Transverse colon (tissue), 4 donors: ENCODE results near the gene DOCK1. TPM values are rescaled to one million over a fixed set of nuclear protein-coding genes. Genes with fewer than 3 reads are reported as not detected.

ENCODE experiments used
- DNase-seq: peaks from one replicate; pipeline ENCODE4 v3.0.0-alpha.2; 2019
- H3K27ac ChIP-seq, 4 donors: fragments of 200-600 bp; sonication (generic); 2 replicates each; pipeline ENCODE4 v1.5.1; 2016 to 2018; ENCODE audit warnings: inconsistent platforms in 4 of 4
- H3K27me3 ChIP-seq: fragments of 200-600 bp; sonication (generic); 2 replicates; pipeline ENCODE4 v1.5.1; 2017; ENCODE audit warnings: inconsistent platforms
- H3K36me3 ChIP-seq, 4 donors: fragments of 200-600 bp; sonication (generic); 2 replicates each; pipeline ENCODE4 v1.5.1; 2017 to 2019; ENCODE audit warnings: inconsistent platforms in 4 of 4
- H3K4me1 ChIP-seq, 4 donors: fragments of 200-600 bp; sonication (generic); 2 replicates each; pipeline ENCODE4 v1.5.1; 2017 to 2020; ENCODE audit warnings: inconsistent platforms in 4 of 4
- H3K4me3 ChIP-seq, 4 donors: fragments of 200-600 bp; sonication (generic); 1 replicate in 1 of 4; 2 replicates in 3 of 4; pipeline versions ENCODE4 v1.5.1 to v1.6.1; 2017 to 2019; ENCODE audit warnings: inconsistent platforms in 4 of 4
- H3K9me3 ChIP-seq, 2 donors: fragments of 200-600 bp; sonication (generic); 2 replicates each; pipeline ENCODE4 v1.5.1; 2017 to 2019; ENCODE audit warnings: inconsistent platforms in 2 of 2
- CTCF ChIP-seq, 5 experiments: fragments of 200-600 bp in 3 of 5; fragments of 450-650 bp in 2 of 5; sonication (generic) in 3 of 5; IDR thresholded peaks; 1 replicate in 2 of 5; 2 replicates in 3 of 5; pipeline ENCODE4 v1.5.1; 2016 to 2017; ENCODE audit warnings: antibody characterized with exemption in 5 of 5, inconsistent platforms in 3 of 5, mild to moderate bottlenecking in 2 of 5, moderate library complexity in 1 of 5
- EP300 ChIP-seq: sonication (generic); formaldehyde crosslinking; IDR thresholded peaks from one replicate; pipeline ENCODE4 v1.6.1; 2017; ENCODE audit warnings: antibody characterized with exemption, low read depth
- POLR2A ChIP-seq: fragments of 450-650 bp; IDR thresholded peaks from one replicate; pipeline ENCODE4 v1.6.1; 2016; ENCODE audit warnings: antibody characterized with exemption, mild to moderate bottlenecking, moderate library complexity
- POLR2AphosphoS5 ChIP-seq, 3 donors: sonication (generic); formaldehyde crosslinking; IDR thresholded peaks; one replicate each; pipeline ENCODE4 v1.6.1; 2016; ENCODE audit warnings: antibody characterized with exemption in 3 of 3
- WGBS, 2 donors: methylation state at CpG; one replicate each; pipeline ENCODE4 v1.1.5; 2018; ENCODE audit warnings: low coverage in 1 of 2; 5-methylcytosine and 5-hydroxymethylcytosine counted together
- in situ Hi-C, 4 donors: fragments of 200-750 bp; cut with MboI; loops; one replicate each; pipeline versions ENCODE4 v1.15.0 to v1.15.1; 2017; ENCODE audit warnings: low sequenced_read_pairs in 3 of 4, low pct_ligation_motif_present in 1 of 4, low pct_unique_long_range_greater_than_20kb in 1 of 4
- intact Hi-C: fragments of 100-400 bp; cut with DNase I; formaldehyde crosslinking; loops from one replicate; pipeline ENCODE4 v1.15.1; 2023; ENCODE audit warnings: low total_unique reads
- total RNA-seq, 4 donors: library from RNA; depleted of rRNA; stranded (reverse); fragments of >200 nt; gene quantifications; one replicate each; pipeline ENCODE4 v1.1.0, GENCODE V29; 2016

Gene DOCK1
- total RNA-seq, 4 donors from 2014 or later, result 75.1 to 200 (median 92.5) TPM

GRCh38 chr10:127041552-127041951, 136.3 kb downstream of the DOCK1 start:
- H3K4me3 ChIP-seq, result no peak overlapping the region
- H3K36me3 ChIP-seq, result peaks cover 0 to 18% (median 3%) of the 10 kb centered on the region in 4 donors
- intact Hi-C loops, result no loop called here
- TF ChIP-seq POLR2AphosphoS5 (IDR thresholded peaks at IDR 0.05), result peak in 1 of 3 donors; percentile 21
- TF ChIP-seq CTCF (IDR thresholded peaks at IDR 0.05), result no peak
- no peaks in the 10 kb centered on the region for H3K27me3 ChIP-seq
- no peak overlapping the region for H3K27ac ChIP-seq
- H3K4me1 ChIP-seq, result no peaks in the 10 kb centered on the region
- no peaks in the 10 kb centered on the region for H3K9me3 ChIP-seq
- 81 to 85% methylated on average over 6 of the region's 6 CpGs for WGBS, 2 donors
- no peak for DNase-seq
- in situ Hi-C loops, result no loop called here

- Histone ChIP-seq H3K9me3 (no peaks in the 10 kb centered on the region), H3K36me3 (peaks cover 0 to 6% (median 3%) of the 10 kb centered on the region in 4 donors), H3K27ac (no peak overlapping the region), H3K4me1 (no peaks in the 10 kb centered on the region), H3K27me3 (no peaks in the 10 kb centered on the region), H3K4me3 (no peak overlapping the region)
- intact Hi-C loops (no loop called here), in situ Hi-C loops (no loop called here)
- no peak for TF ChIP-seq EP300
- TF ChIP-seq POLR2A, result no peak
- TF ChIP-seq CTCF (IDR thresholded peaks at IDR 0.05), result no peak
- TF ChIP-seq POLR2AphosphoS5 (IDR thresholded peaks at IDR 0.05), result no peak
- WGBS, 2 donors, result 89 to 93% methylated on average over 8 to 9 of the region's 9 CpGs
- DNase-seq, result no peak
These were observed 138.1 kb downstream of the DOCK1 start for GRCh38 chr10:127043301-127043700.

GRCh38 chr10:127044186-127044585, 139.0 kb downstream of the DOCK1 start:
- Histone ChIP-seq H3K36me3 (peaks cover 0 to 6% (median 3%) of the 10 kb centered on the region in 4 donors), H3K27ac (peak overlapping the region in 1 of 4 donors; percentile 3), H3K27me3 (no peaks in the 10 kb centered on the region), H3K4me3 (no peak overlapping the region), H3K4me1 (no peaks in the 10 kb centered on the region), H3K9me3 (no peaks in the 10 kb centered on the region)
- in situ Hi-C loops, result no loop called here
- TF ChIP-seq POLR2A, result no peak
- TF ChIP-seq CTCF (IDR thresholded peaks at IDR 0.05), result no peak
- TF ChIP-seq EP300, result peak; percentile 80
- TF ChIP-seq POLR2AphosphoS5 (IDR thresholded peaks at IDR 0.05), result peak in 2 of 3 donors; percentile 7 to 38
- intact Hi-C loops, result no loop called here
- 52% methylated on average over 8 of the region's 8 CpGs; no CpG with 5 or more reads in 1 of the 2 donors for WGBS, 2 donors
- peak; percentile 16 for DNase-seq

GRCh38 chr10:127046975-127047877, 142.0 kb downstream of the DOCK1 start:
- in situ Hi-C loops, result no loop called here
- WGBS, 2 donors, result 79 to 91% methylated on average over 3 to 7 of the region's 7 CpGs
- H3K9me3 ChIP-seq, result no peaks in the 10 kb centered on the region
- no peak for DNase-seq
- H3K27ac ChIP-seq, result no peak overlapping the region
- intact Hi-C loops, result no loop called here
- H3K27me3 ChIP-seq, result no peaks in the 10 kb centered on the region
- no peak for TF ChIP-seq EP300
- peaks cover 0 to 2% (median 0%) of the 10 kb centered on the region in 4 donors for H3K36me3 ChIP-seq
- H3K4me1 ChIP-seq, result no peaks in the 10 kb centered on the region
- no peak overlapping the region for H3K4me3 ChIP-seq
